T-helper 17 cell (primary cell): ENCODE data around the gene NMD3. TPM values are rescaled to one million over a fixed set of nuclear protein-coding genes. Genes with fewer than 3 reads are reported as not detected.
"Not testable (repeated sequence)": the region's sequence is repeated elsewhere in the genome, so short reads cannot be mapped to it uniquely, and the experiment has no call there.

ENCODE experiments used
- ATAC-seq: fragments of 150-1000 bp; cut with Tn5 transposase; 2 replicates; pipeline ENCODE4 v1.10.0; 2021; ENCODE audit warnings: mild to moderate bottlenecking, moderate library complexity
- DNase-seq, 3 donors: peaks; one replicate each; pipeline versions ENCODE4 v3.0.0 to v3.0.0-alpha.2; 2020 to 2021
- H3K9me3 ChIP-seq: one replicate; pipeline ENCODE4 v1.7.0; 2013; ENCODE audit warnings: low read length, mild to moderate bottlenecking; ENCODE audit not compliant: control insufficient read depth, poor library complexity, severe bottlenecking
- H3K27ac Mint-ChIP-seq: one replicate; pipeline ENCODE4 v1.8.0; 2022; ENCODE audit warnings: mild to moderate bottlenecking, moderate library complexity, mixed read lengths
- H3K27me3 Mint-ChIP-seq: one replicate; pipeline ENCODE4 v1.8.0; 2022; ENCODE audit warnings: mixed read lengths
- H3K36me3 Mint-ChIP-seq: one replicate; pipeline ENCODE4 v1.8.0; 2022; ENCODE audit warnings: low read depth, mixed read lengths
- H3K4me1 Mint-ChIP-seq: one replicate; pipeline ENCODE4 v1.8.0; 2022; ENCODE audit warnings: mild to moderate bottlenecking, mixed read lengths
- H3K4me3 Mint-ChIP-seq: one replicate; pipeline ENCODE4 v1.8.0; 2022; ENCODE audit warnings: mild to moderate bottlenecking, moderate library complexity, mixed read lengths
- total RNA-seq, 4 donors: library from RNA in 2 of 4; stranded (reverse) in 2 of 4; gene quantifications; one replicate each; pipeline ENCODE4 v1.2.3 and lab custom pipeline; 2022 to 2026

Gene NMD3
- total RNA-seq (10 to 100 TPM; 45.0 to 46.2 TPM), total RNA-seq (lab: John Stamatoyannopoulos, UW) (66.6 to 67.7 reads per million in 2 donors)

DNA sequence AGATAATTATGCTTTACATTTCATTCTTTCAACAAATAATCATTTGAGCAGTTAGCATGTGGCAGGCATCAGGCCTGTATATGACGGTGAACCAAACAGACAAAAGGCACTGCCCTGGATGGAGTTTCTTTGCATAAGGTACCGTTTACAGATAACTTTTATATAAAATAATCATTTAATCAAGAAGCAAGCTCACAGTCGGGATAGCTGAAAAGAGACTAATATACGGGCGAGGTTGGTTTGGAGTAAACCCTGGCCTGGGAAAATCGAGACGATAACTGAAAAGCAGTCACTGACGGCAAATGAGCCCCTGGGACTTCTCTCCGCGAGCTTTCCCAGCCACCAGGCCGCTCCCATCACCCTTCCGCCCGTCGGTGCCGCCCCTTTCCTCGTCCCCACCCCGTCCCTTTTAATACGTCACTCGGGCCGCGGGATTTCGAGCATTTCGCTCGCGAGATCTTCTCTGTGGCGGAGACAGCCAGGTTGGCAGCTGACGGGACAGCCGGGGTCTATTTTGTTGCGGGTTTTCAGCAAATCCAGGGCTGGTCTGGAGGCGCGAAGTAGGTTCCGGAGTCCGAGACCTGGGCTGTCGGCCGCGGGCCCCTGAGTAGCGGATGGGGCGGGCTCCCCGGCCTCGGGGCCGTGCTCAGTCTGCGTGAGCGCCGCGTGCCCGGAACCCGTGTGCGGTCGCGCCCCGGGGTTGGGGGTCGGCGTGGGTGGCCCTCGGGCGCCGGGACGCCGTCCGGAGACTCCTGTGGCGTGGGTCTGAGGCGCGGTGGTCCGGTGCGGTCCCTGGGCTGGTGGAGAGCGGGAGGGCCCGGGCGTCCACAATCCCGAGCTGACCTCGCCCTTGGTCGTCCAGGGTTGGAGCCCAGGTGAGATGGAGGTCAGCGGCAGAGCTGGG, at the start of gene NMD3:
Gene NMD3, plus strand, starts transcription at position 462 of the 904 bp plus-strand sequence. CDS start 703 bp downstream, outside the sequence.
- H3K27ac Mint-ChIP-seq, result peak within 1 kb of the TSS; percentile 89
- H3K4me1 Mint-ChIP-seq, result peaks cover 14% of the 10 kb centered on the region
- peak; percentile 79 to 90 (median 80) for DNase-seq
- peak within 1 kb of the TSS; percentile 94 for H3K4me3 Mint-ChIP-seq
- H3K36me3 Mint-ChIP-seq, result no peaks in the 10 kb centered on the region
- H3K9me3 ChIP-seq, result no peaks in the 10 kb centered on the region
- peaks cover 9% of the 10 kb centered on the region for H3K27me3 Mint-ChIP-seq
- ATAC-seq, result peak; percentile 98

DNA sequence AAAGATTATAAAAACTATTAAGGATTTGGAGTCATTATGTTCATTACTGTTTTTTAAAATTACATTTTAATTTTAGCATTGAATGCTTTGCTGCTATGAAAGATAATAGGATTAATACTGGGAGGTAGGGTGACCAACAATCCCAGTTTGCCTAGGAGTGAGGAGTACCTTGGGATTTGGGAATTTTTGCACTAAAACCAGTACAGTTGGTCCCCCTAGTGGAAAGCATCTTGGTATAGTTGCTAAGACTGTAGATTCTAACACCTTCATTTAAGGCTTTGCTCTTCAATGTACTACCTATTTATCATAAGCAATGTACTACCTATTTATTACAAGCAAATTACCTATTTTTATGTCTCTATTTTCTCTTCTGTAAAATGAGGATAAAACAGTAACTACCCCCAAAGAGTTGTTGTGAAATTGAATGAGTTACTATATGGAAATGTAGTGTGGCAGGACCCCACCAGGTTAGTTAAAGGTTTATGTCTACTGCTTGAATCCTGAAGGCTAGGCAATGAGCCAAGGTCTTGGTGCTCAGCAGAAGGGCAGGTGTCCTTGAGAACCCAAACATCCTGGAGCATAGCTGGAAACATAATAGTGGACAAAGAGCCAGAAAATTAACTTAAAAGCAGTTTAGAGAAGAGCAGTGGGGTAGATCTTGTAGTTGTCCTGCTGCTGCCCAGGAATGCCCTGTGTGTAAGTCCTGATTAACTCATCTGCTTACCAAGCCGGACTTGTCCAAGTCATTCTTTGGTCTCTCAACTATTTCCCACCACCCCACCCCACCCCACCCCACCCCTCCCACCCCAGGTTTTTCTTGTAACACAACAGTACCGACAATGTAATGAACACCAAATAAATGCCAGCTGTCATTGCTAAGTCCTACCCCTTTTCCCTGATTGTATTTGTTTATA, 49.2 kb upstream of the NMD3 start:
- Mint-ChIP-seq H3K4me1 (no peaks in the 10 kb centered on the region), H3K27me3 (peaks cover 6% of the 10 kb centered on the region), H3K27ac (no peak overlapping the region), H3K36me3 (no peaks in the 10 kb centered on the region), H3K4me3 (no peak overlapping the region)
- DNase-seq (no peak), ATAC-seq (no peak)
- H3K9me3 ChIP-seq, result no peaks in the 10 kb centered on the region

DNA sequence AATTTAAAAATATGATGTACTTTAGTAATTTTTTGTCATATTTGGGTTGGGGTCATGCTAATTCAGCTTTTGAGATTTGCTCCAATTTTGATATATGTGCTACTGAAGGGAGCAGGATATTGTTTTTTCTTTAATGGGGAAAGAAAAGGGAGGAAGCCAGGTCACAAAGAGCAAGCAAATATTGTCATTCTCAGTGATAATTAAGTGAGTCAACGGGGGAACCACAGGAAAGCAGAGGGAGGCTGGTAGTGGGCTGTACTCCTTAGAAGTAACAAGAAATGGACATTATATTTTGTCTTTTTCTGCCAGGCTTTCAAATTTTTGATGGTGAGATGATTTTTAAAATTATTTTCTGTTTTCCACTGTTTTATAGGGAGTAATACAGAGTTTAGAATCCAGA, 45.6 kb upstream of the NMD3 start:
- no peaks in the 10 kb centered on the region for H3K9me3 ChIP-seq
- Mint-ChIP-seq H3K4me3 (no peak overlapping the region), H3K27me3 (peaks cover 10% of the 10 kb centered on the region), H3K36me3 (no peaks in the 10 kb centered on the region), H3K27ac (no peak overlapping the region), H3K4me1 (no peaks in the 10 kb centered on the region)
- ATAC-seq (no peak), DNase-seq (no peak)

DNA sequence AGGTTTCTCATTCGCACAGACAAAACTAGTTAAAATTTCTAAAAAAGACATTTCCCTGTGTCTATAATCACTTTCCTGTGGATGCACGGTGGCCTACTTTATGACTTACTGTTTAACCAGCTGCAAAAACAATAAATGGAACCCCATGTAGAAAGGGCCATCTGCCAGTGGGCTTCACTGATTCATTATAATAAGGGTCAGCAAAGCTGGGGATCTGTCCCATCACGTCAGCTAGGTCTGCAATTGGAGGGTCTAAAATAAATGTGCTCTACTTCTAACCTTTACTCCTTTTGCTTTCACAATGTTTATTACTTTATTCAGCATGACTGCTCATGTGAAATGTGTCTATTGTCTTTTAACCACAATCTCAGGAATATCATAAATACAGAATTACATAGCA, 43.1 kb upstream of the NMD3 start:
- H3K27me3 Mint-ChIP-seq, result peaks cover 13% of the 10 kb centered on the region
- H3K27ac Mint-ChIP-seq, result no peak overlapping the region
- no peaks in the 10 kb centered on the region for H3K4me1 Mint-ChIP-seq
- ATAC-seq, result no peak
- H3K4me3 Mint-ChIP-seq, result no peak overlapping the region
- H3K9me3 ChIP-seq, result no peaks in the 10 kb centered on the region
- H3K36me3 Mint-ChIP-seq, result no peaks in the 10 kb centered on the region
- DNase-seq, result no peak

DNA sequence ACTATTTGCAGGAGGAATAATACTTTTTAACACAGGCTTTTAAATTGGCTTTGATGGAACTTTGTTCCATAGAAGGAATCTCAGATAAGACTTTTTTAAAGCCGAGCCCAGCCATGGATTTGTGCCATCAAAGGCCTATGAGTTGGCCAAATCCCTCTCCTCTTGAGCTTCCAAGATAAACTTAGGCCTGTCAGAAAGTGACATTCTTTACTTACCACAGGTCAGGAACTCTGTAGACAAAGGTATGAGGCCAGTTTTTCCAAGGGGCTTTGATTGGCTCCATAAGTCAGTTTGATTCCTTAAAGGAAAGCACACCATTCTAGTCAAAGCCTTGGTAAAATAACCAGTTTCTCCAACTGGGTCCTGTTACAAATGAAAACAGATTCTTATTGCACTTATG, 39.7 kb upstream of the NMD3 start:
- H3K4me3 Mint-ChIP-seq, ATAC-seq, H3K36me3 Mint-ChIP-seq, H3K4me1 Mint-ChIP-seq, H3K9me3 ChIP-seq, H3K27ac Mint-ChIP-seq, DNase-seq: not testable (repeated sequence)
- peaks cover 14% of the 10 kb centered on the region for H3K27me3 Mint-ChIP-seq

DNA sequence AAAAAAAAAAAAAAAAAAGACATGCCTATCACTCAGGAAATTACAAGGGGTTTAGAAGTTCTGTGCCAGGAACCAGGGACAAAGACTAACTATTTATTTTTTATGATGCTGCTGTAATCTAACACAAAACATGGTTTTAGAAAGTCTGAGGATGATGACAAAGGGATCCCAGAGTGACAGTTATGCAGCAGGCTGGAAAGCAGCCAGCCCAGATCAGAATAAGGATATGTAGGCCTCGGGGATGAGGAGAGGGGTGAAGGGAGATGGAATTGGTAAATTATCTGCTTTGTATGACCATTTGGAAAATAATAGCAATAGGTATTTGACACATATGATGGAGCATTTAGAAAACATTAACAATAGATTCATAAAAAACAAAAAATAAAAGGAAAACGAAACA, 34.1 kb upstream of the NMD3 start:
- H3K4me1 Mint-ChIP-seq, result peaks cover 2% of the 10 kb centered on the region
- H3K4me3 Mint-ChIP-seq, result no peak overlapping the region
- no peaks in the 10 kb centered on the region for H3K9me3 ChIP-seq
- no peak overlapping the region for H3K27ac Mint-ChIP-seq
- ATAC-seq (no peak), DNase-seq (no peak)
- no peaks in the 10 kb centered on the region for H3K36me3 Mint-ChIP-seq
- peaks cover 4% of the 10 kb centered on the region for H3K27me3 Mint-ChIP-seq

DNA sequence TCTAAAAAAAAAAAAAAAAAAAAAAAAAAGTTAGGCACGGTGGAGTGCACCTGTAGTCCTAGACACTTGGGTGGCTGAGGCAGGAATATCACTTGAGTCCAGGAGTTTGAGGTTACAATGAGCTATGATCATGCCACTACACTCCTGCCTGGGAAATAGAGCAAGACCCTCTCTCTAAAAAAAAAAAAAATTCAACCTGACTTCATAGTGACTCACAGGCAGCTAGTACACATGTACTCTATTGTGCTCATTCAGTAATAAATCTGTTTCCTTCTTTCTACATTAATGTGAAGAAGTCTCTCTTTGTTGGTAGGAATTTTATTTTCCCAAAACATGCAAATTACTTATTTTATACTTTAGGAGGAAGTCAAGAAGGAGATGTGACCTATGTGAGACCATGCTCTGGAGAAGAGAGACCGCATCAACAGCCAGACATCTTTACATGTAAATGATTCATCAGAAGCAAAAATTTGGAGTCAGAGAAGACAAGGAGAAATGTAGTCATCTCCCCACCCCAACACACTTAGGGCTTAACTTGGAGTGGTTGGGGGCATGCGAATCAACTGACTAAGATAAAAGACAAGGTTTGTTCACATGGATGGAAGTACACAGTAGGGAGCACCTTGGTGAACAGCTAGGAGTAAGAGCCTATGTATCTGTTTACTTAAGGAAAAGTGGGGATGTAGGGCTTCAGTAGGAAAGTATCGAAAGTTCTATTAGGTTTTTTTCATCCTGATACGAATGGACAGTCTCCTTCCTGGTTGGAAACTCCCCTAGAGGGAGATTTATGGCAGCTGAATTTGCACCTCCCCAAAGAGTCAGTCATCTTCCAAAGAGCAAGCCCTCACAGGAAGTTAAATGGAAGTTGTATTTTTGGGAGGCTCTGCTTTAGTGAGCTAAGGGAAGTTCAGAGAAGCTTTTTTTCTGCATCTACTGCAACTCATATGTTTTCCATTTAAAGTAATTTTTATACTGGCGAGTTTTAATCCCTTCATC, 23.0 kb upstream of the NMD3 start:
- no peak overlapping the region for H3K27ac Mint-ChIP-seq
- no peaks in the 10 kb centered on the region for H3K4me1 Mint-ChIP-seq
- no peak for DNase-seq
- H3K36me3 Mint-ChIP-seq, result peaks cover 3% of the 10 kb centered on the region
- no peaks in the 10 kb centered on the region for H3K9me3 ChIP-seq
- no peak overlapping the region for H3K4me3 Mint-ChIP-seq
- peaks cover 14% of the 10 kb centered on the region for H3K27me3 Mint-ChIP-seq
- no peak for ATAC-seq

DNA sequence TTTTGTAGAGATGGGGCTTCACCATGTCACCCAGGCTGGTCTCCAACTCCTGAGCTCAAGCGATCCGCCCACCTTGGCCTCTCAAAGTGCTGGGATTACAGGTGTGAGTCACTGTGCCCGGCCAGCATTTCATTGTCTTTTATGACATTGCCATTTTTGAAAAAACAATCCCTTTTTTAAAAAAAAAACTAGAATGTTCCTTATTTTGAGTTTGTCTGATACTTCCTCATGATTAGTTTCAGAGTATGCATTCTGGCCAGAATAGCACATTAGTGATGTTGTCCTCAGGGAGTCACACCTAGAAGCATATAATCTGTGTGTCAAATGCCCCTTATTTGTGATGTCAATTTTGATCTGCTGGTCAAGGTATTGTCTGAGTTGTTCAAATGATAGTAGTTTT, 21.2 kb upstream of the NMD3 start:
- ATAC-seq, result no peak
- no peaks in the 10 kb centered on the region for H3K4me1 Mint-ChIP-seq
- no peaks in the 10 kb centered on the region for H3K9me3 ChIP-seq

DNA sequence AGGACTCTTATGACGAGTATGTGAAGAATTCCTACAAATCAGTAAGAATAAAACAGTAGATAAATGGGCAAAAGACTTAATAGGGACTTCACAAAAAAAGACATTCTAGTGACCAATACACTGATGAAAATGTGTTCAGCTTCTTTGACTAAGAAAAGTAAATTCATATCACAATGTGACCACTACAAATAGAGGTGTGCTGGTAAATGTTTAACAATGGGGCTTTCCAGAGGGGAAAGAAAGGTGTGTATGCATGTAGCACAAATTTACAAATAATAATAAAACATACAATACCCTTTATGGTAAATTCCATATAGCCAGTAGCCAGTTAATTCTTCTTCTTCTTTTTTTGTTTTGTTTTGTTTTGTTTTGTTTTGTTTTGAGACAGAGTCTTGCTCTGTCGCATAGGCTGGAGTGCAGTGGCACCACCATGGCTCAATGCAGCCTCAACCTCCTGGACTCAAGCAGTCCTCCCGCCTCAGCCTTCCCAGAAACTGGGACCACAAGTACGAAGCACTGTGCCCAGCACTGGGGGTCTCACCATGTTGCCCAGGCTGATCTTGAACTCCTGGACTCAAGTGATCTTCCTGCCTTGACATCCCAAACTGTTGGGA, 17.5 kb upstream of the NMD3 start:
- Mint-ChIP-seq H3K4me3 (no peak overlapping the region), H3K27me3 (peaks cover 26% of the 10 kb centered on the region), H3K27ac (no peak overlapping the region), H3K36me3 (no peaks in the 10 kb centered on the region), H3K4me1 (no peaks in the 10 kb centered on the region)
- DNase-seq, result no peak
- no peaks in the 10 kb centered on the region for H3K9me3 ChIP-seq
- no peak for ATAC-seq

More for the DNA sequence above, 21.2 kb upstream of the NMD3 start:
- Mint-ChIP-seq H3K36me3 (peaks cover 3% of the 10 kb centered on the region), H3K4me3 (no peak overlapping the region), H3K27ac (no peak overlapping the region), H3K27me3 (peaks cover 26% of the 10 kb centered on the region)
- no peak for DNase-seq

DNA sequence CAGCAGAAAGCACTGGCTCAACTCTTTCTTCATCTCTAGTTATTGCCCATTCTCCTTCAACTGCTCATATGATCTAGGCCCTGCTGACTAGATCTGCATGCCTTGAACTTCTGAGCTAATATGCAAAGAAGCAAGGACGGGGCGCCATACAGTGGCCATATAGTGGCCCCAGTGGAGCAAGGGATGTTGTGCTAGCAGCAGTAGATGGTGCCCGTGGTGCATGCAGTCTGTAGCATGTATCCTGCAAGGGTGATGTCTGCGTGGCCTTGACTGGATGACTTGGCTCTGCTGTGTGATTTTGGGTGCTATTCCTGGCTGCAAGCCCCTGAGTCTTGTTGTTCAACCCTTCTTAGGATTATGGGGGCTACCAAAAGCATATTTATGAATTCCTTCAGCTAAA, 12.2 kb upstream of the NMD3 start:
- Mint-ChIP-seq H3K4me1 (no peaks in the 10 kb centered on the region), H3K36me3 (no peaks in the 10 kb centered on the region), H3K27me3 (peaks cover 10% of the 10 kb centered on the region), H3K4me3 (no peak overlapping the region), H3K27ac (no peak overlapping the region)
- no peak for ATAC-seq
- no peak for DNase-seq
- no peaks in the 10 kb centered on the region for H3K9me3 ChIP-seq

DNA sequence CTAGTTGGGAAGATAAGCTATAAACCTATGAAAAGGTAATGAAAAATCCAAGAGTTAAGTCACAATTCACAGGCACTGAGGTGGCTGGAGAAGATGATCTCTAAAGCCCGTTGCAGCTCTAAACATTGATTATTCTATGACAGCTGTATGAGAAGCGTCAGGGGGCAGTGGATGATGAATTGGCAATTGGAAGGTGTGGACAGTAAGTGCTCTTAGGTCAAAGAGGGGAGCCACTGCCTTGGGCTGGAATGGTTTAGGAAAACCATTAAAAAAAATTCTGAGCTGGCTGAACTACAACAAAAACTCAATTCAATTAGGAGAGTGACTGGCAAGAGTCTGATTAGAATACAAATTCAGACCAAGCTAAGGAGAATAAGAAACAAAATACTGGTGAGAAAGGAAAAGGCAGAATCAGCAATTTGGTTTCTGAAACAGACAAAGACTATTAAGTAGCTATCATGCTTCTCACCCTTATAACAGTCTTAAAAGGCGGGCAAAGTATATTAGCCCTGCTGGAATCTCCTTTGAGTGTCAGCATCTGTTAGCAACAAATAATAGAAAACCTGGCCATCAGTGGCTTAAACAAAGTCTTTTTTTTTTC, 8.8 kb upstream of the NMD3 start:
- peaks cover 22% of the 10 kb centered on the region for H3K27me3 Mint-ChIP-seq
- H3K9me3 ChIP-seq, result no peaks in the 10 kb centered on the region
- H3K4me3 Mint-ChIP-seq, result no peak overlapping the region
- no peaks in the 10 kb centered on the region for H3K4me1 Mint-ChIP-seq
- no peaks in the 10 kb centered on the region for H3K36me3 Mint-ChIP-seq
- no peak overlapping the region for H3K27ac Mint-ChIP-seq
- no peak for DNase-seq
- ATAC-seq, result no peak

DNA sequence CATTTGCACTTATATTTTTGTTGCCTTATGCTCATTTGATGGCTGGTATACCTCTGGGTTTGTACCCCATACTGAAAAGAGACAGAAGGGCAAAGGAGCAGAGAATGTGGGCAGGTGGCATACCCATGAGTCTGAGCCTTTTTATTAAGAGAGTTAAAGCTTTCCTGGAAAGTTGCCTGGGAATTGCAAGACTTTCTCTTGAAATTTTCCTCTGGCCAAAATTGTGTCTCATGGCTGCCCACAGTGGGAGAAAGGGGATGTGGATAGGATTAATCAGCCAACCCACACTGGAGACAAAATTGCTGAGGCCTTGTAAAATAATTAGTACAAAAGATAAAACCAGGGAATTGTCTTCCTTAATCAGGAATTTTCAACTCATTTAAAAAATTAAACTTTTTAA, 8.2 kb upstream of the NMD3 start:
- Mint-ChIP-seq H3K4me3 (no peak overlapping the region), H3K4me1 (no peaks in the 10 kb centered on the region), H3K36me3 (no peaks in the 10 kb centered on the region), H3K27ac (no peak overlapping the region), H3K27me3 (peaks cover 27% of the 10 kb centered on the region)
- DNase-seq (no peak), ATAC-seq (no peak)
- no peaks in the 10 kb centered on the region for H3K9me3 ChIP-seq
